Gastroesophageal sphincter (tissue), 3 donors: ENCODE measurements around the gene UNK.
A peak's percentile ranks its signal among the peaks of the same experiment; 100 is the strongest.

Experiments
- EP300 ChIP-seq: sonication (generic); formaldehyde crosslinking; IDR thresholded peaks from one replicate; pipeline ENCODE4 v1.6.1; 2017; ENCODE audit warnings: antibody characterized with exemption, mild to moderate bottlenecking
- POLR2A ChIP-seq, 2 donors: fragments of 450-650 bp; IDR thresholded peaks; one replicate each; pipeline ENCODE4 v1.6.1; 2017; ENCODE audit warnings: antibody characterized with exemption in 2 of 2, mild to moderate bottlenecking in 2 of 2, moderate library complexity in 1 of 2
- POLR2AphosphoS5 ChIP-seq: sonication (generic); formaldehyde crosslinking; IDR thresholded peaks from one replicate; pipeline ENCODE4 v1.6.1; 2017; ENCODE audit warnings: antibody characterized with exemption
- TF ChIP-seq, protein P1 (sequence below), 4 experiments: fragments of 200-600 bp in 2 of 4; fragments of 450-650 bp in 2 of 4; sonication (generic) in 1 of 4; IDR thresholded peaks; one replicate each; pipeline ENCODE4 v1.5.1; 2017 to 2019; ENCODE audit warnings: antibody characterized with exemption in 4 of 4, mild to moderate bottlenecking in 2 of 4, moderate library complexity in 2 of 4

DNA sequence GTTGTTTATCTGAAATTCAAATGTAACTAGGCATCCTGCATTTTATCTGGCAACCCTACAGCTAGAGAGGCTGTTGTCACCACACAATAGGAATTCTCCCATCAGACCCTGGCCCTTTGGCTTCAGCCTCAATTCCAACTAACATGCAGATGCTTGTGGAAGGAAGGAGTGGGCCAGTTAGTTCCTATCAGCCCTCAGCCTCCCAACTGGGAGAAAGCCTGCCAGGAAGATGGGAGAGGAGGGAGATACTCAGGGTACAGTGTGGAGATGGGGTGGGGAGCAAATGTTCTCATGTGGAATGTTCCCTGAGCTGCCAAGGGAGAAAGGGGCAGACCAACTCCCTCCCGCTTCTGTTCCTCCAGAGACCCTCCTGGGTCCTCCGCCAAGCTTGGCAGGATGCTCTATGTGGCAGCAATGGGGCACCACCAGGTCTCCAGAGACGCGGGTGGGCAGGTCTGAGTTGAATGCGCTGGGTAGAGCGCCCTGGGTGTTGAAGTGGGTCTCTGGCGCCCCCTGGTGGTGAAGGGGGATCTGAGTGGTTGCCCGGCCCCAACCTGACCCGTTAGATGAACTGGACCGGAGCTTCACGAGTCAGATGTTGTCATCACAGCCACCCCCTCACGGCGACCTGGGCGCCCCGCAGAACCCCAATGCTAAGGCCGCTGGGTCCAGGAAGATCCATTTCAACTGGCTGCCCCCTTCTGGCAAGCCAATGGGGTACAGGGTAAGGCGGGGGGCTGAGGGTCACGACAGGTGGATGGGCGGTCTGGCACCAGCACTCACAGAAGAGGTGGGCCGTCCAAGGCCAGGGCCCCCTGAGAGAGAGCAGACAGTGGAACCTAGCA lies 34.8 kb upstream of the UNK start:
- TF ChIP-seq EP300 (no peak), POLR2AphosphoS5 (no peak), POLR2A (IDR thresholded peaks at IDR 0.05) (no peak)
- TF ChIP-seq, protein P1, sequence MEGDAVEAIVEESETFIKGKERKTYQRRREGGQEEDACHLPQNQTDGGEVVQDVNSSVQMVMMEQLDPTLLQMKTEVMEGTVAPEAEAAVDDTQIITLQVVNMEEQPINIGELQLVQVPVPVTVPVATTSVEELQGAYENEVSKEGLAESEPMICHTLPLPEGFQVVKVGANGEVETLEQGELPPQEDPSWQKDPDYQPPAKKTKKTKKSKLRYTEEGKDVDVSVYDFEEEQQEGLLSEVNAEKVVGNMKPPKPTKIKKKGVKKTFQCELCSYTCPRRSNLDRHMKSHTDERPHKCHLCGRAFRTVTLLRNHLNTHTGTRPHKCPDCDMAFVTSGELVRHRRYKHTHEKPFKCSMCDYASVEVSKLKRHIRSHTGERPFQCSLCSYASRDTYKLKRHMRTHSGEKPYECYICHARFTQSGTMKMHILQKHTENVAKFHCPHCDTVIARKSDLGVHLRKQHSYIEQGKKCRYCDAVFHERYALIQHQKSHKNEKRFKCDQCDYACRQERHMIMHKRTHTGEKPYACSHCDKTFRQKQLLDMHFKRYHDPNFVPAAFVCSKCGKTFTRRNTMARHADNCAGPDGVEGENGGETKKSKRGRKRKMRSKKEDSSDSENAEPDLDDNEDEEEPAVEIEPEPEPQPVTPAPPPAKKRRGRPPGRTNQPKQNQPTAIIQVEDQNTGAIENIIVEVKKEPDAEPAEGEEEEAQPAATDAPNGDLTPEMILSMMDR (IDR thresholded peaks at IDR 0.05) = peak in 3 of 4 experiments; percentile 92 to 95 (median 92)
